Caco-2 (cell line): Measurements from ENCODE around the gene ALG6. TPM values are rescaled to one million over a fixed set of nuclear protein-coding genes. Genes with fewer than 3 reads are reported as not detected.
A peak's percentile ranks its signal among the peaks of the same experiment; 100 is the strongest.

Experiments
- BruUV-seq: library from RNA; stranded (reverse); fragments of 400-500 nt; replicated peaks from 2 replicates; lab custom pipeline; 2021; lab: Mats Ljungman, UMichigan
- CTCF ChIA-PET: fragments of 300-600 bp; sonication (Branson Sonifier 250); formaldehyde crosslinking; loops from one replicate; lab custom pipeline; 2022; ENCODE audit warnings: antibody characterized with exemption; lab: Charles Lee
- POLR2A ChIA-PET: fragments of 300-600 bp; sonication (Branson Sonifier 250); formaldehyde crosslinking; loops from one replicate; lab custom pipeline; 2022; ENCODE audit warnings: antibody characterized with exemption; lab: Charles Lee
- DNase-seq, 2 experiments: peaks; one replicate each; pipeline versions ENCODE4 v3.0.0 to v3.0.0-alpha.2; 2020 to 2022
- H3K27me3 ChIP-seq: replicated peaks from 2 replicates; pipeline ENCODE4 v1.6.0; 2011; ENCODE audit warnings: low read length; ENCODE audit not compliant: control insufficient read depth, insufficient read depth
- H3K36me3 ChIP-seq: 2 replicates; pipeline ENCODE4 v1.5.1; 2011; ENCODE audit warnings: low read length; ENCODE audit not compliant: control insufficient read depth, insufficient read depth
- H3K4me1 ChIP-seq: fragments of 250-450 bp; sonication (Bioruptor Pico); 2 replicates; pipeline ENCODE4 v1.5.1; 2020; ENCODE audit warnings: mild to moderate bottlenecking
- H3K4me3 ChIP-seq: 2 replicates; pipeline ENCODE4 v1.5.1; 2011; ENCODE audit warnings: low read depth, mild to moderate bottlenecking, control low read depth, low read length
- H3K9me3 ChIP-seq: fragments of 250-450 bp; sonication (Bioruptor Pico); 2 replicates; pipeline ENCODE4 v1.5.1; 2020; ENCODE audit warnings: mild to moderate bottlenecking, moderate library complexity
- H3K27ac Mint-ChIP-seq: one replicate; pipeline ENCODE4 v1.8.0; 2022; ENCODE audit warnings: mixed read lengths; ENCODE audit not compliant: unreplicated experiment
- H3K27me3 Mint-ChIP-seq: one replicate; pipeline ENCODE4 v1.8.0; 2022; ENCODE audit warnings: mixed read lengths; ENCODE audit not compliant: insufficient read depth, unreplicated experiment
- H3K36me3 Mint-ChIP-seq: one replicate; pipeline ENCODE4 v1.8.0; 2022; ENCODE audit warnings: mild to moderate bottlenecking, mixed read lengths; ENCODE audit not compliant: insufficient read depth, unreplicated experiment
- H3K4me1 Mint-ChIP-seq: one replicate; pipeline ENCODE4 v1.8.0; 2022; ENCODE audit warnings: low read depth, mixed read lengths; ENCODE audit not compliant: unreplicated experiment
- H3K4me3 Mint-ChIP-seq: one replicate; pipeline ENCODE4 v1.8.0; 2022; ENCODE audit warnings: mild to moderate bottlenecking, moderate library complexity, mixed read lengths; ENCODE audit not compliant: unreplicated experiment
- H3K9me3 Mint-ChIP-seq: one replicate; pipeline ENCODE4 v1.8.0; 2022; ENCODE audit warnings: mixed read lengths; ENCODE audit not compliant: unreplicated experiment
- CTCF ChIP-seq, 2 experiments: fragments of 200-600 bp in 1 of 2; IDR thresholded peaks; 1 replicate in 1 of 2; 2 replicates in 1 of 2; pipeline versions ENCODE4 v1.5.1 to v1.8.0; 2011 to 2022; ENCODE audit warnings: antibody characterized with exemption in 1 of 2, control low read depth in 1 of 2, inconsistent platforms in 1 of 2, low read depth in 1 of 2, low read length in 1 of 2, mild to moderate bottlenecking in 1 of 2, moderate library complexity in 1 of 2; ENCODE audit not compliant: insufficient read depth in 1 of 2, severe bottlenecking in 1 of 2, unreplicated experiment in 1 of 2
- intact Hi-C: fragments of 100-400 bp; cut with micrococcal nuclease; formaldehyde crosslinking; loops from one replicate; pipeline ENCODE4 v1.10.0; 2022; ENCODE audit not compliant: unreplicated experiment
- total RNA-seq: library from RNA; stranded (reverse); gene quantifications from 2 replicates; pipeline ENCODE4 v1.2.3, GENCODE V29; 2022

The ALG6 gene
- total RNA-seq, 1 experiment from 2014 or later = 9.2 TPM

DNA sequence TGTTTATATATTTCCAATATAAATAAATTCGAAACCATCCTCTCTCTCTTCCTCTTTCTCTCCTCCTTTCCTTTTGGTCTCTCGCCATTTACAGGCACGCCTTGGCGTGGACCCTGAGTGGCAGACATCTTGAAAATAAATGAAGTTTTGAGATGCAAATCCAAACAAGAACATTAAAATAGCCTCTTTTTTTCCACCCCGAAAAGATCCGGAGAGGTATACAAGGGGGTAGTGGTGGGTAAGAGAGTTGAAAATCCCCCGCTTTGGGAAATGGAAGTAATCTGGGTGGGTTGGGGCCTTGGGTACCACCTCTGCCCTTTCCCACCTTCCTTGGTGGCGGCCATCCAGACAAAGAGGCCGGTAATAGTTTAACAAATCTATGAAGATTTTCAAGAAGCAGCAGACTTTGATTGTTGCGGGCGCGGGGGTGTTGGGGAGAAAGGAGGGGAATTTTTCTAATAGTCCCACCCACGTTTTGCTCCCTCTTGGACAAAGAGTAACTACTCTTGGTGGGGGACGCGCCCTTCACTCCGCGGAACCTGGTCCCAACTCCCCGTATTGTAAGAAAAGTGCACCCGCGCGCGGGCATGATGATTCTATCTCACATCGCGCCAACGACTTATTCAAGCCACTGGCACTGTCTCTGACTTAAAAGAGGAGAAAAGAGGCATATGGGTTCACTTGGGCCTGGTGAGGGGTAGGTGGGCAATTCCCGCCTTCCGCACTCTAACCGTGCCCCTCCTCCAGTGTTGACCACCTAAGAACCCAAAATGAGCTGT, 49.0 kb upstream of the ALG6 start:
- DNase-seq = no peak
- no TSS peak for BruUV-seq
- ChIA-PET CTCF (no interaction called here), POLR2A (no interaction called here)
- H3K4me3 ChIP-seq = no peak overlapping the region
- 0 out of 2 replicates have a peak, but pooled peaks cover 3% of the 10 kb centered on the region for H3K4me1 ChIP-seq
- Mint-ChIP-seq H3K4me1 (no peaks in the 10 kb centered on the region), H3K36me3 (no peaks in the 10 kb centered on the region), H3K9me3 (no peaks in the 10 kb centered on the region), H3K4me3 (peak overlapping the region; percentile 62), H3K27ac (no peak overlapping the region), H3K27me3 (peaks cover 26% of the 10 kb centered on the region)
- no peaks in the 10 kb centered on the region for H3K27me3 ChIP-seq
- no peaks in the 10 kb centered on the region for H3K9me3 ChIP-seq
- H3K36me3 ChIP-seq = no peaks in the 10 kb centered on the region
- intact Hi-C loops = loop anchor here (5.0 kb wide), 1 partner anchor 929 kb away; no protein-coding TSS in a partner anchor
- no peak for TF ChIP-seq CTCF (IDR thresholded peaks at IDR 0.05; ENCODE audit: insufficient read depth in 1 of 2, low read depth in 1 of 2, low read length in 1 of 2, severe bottlenecking in 1 of 2, unreplicated experiment in 1 of 2)

- Histone ChIP-seq H3K27me3 (no peaks in the 10 kb centered on the region), H3K4me1 (0 out of 2 replicates have a peak, but pooled peaks cover 3% of the 10 kb centered on the region), H3K36me3 (no peaks in the 10 kb centered on the region), H3K9me3 (no peaks in the 10 kb centered on the region), H3K4me3 (no peak overlapping the region)
- CTCF ChIA-PET = no interaction called here
- Mint-ChIP-seq H3K4me1 (no peaks in the 10 kb centered on the region), H3K36me3 (no peaks in the 10 kb centered on the region), H3K4me3 (peak overlapping the region; percentile 36), H3K9me3 (no peaks in the 10 kb centered on the region), H3K27ac (no peak overlapping the region), H3K27me3 (peaks cover 20% of the 10 kb centered on the region)
- no peak for DNase-seq
- intact Hi-C loops = loop anchor here (5.0 to 10.0 kb wide), 2 partner anchors 215 to 928 kb away; no protein-coding TSS in a partner anchor
- BruUV-seq = no TSS peak
- TF ChIP-seq CTCF (IDR thresholded peaks at IDR 0.05; ENCODE audit: insufficient read depth in 1 of 2, low read depth in 1 of 2, low read length in 1 of 2, severe bottlenecking in 1 of 2, unreplicated experiment in 1 of 2) = no peak
- POLR2A ChIA-PET = no interaction called here
These were observed 48.1 kb upstream of the ALG6 start for GRCh38 chr1:63319046-63320021.
